Erythroblast (primary cell): Measurements from ENCODE around the gene DNAJA2.
A peak's percentile ranks its signal among the peaks of the same experiment; 100 is the strongest.

Source experiments
- DNase-seq, 2 experiments: peaks; one replicate each; lab custom pipeline; 2025; lab: John Stamatoyannopoulos, UW
- GATA1 ChIP-seq: IDR thresholded peaks from 2 replicates; pipeline ENCODE4 v1.6.1; 2011; ENCODE audit warnings: low read depth, mild to moderate bottlenecking, control low read depth, low read length, moderate library complexity
- POLR2A ChIP-seq: IDR thresholded peaks from 2 replicates; pipeline ENCODE4 v1.6.1; 2011; ENCODE audit warnings: mild to moderate bottlenecking, low read length

The DNAJA2 gene

GRCh38 chr16:46911650-46912049, 61.8 kb downstream of the DNAJA2 start:
- no peak for DNase-seq
- TF ChIP-seq GATA1, result no peak
- no peak for TF ChIP-seq POLR2A

GRCh38 chr16:46911038-46911437, 62.4 kb downstream of the DNAJA2 start:
- TF ChIP-seq POLR2A, result no peak
- TF ChIP-seq GATA1, result no peak

GRCh38 chr16:46908540-46909372, 64.7 kb downstream of the DNAJA2 start:
- no peak for TF ChIP-seq POLR2A
- no peak for TF ChIP-seq GATA1
- peak; percentile 61 to 81 for DNase-seq

More at GRCh38 chr16:46911038-46911437, 62.4 kb downstream of the DNAJA2 start:
- DNase-seq, result no peak

GRCh38 chr16:46907061-46907774, 66.3 kb downstream of the DNAJA2 start:
- TF ChIP-seq POLR2A (no peak), GATA1 (no peak)
- DNase-seq, result no peak

- TF ChIP-seq GATA1 (no peak), POLR2A (no peak)
- DNase-seq, result no peak
Observed at GRCh38 chr16:46906360-46907060, 67.0 kb downstream of the DNAJA2 start.
